HepG2 (cell line): ENCODE data around the gene SLTM. TPM values are rescaled to one million over a fixed set of nuclear protein-coding genes. Genes with fewer than 3 reads are reported as not detected.

Experiments
- ATAC-seq: fragments of 200-7000 bp; cut with Tn5 transposase; 3 replicates; pipeline ENCODE4 v1.9.1; 2020; ENCODE audit warnings: mild to moderate bottlenecking, moderate library complexity
- BruUV-seq: library from RNA; stranded (reverse); fragments of 400-500 nt; replicated peaks from 2 replicates; lab custom pipeline; 2021; lab: Mats Ljungman, UMichigan
- CTCF ChIA-PET: fragments of 300-600 bp; formaldehyde crosslinking; extraction: SDS; loops from one replicate; lab custom pipeline; 2021; ENCODE audit warnings: low total read pairs, inconsistent platforms, low intra/inter-chr PET ratio; lab: Yijun Ruan, JAX
- POLR2A ChIA-PET: fragments of 350-600 bp; sonication (Branson Sonifier 250); formaldehyde crosslinking; loops from one replicate; lab custom pipeline; 2020; ENCODE audit warnings: antibody characterized with exemption, inconsistent platforms; lab: Yijun Ruan, JAX
- DNase-seq: peaks from one replicate; pipeline ENCODE4 v3.0.0-alpha.2; 2015; ENCODE audit warnings: low spot score
- FAIRE-seq: peaks from 3 replicates; lab custom pipeline; 2011; peaks lifted over from hg19 to GRCh38; lab: Jason Lieb, UNC
- H2AFZ ChIP-seq: one replicate; pipeline ENCODE4 v1.6.1; 2011; ENCODE audit warnings: low read length, inconsistent platforms
- H3K27ac ChIP-seq: fragments of 300-600 bp; 3 replicates; pipeline ENCODE4 v1.8.0; 2011; ENCODE audit warnings: mixed run types, mild to moderate bottlenecking, mixed read lengths, low read length, inconsistent platforms; ENCODE audit not compliant: insufficient read depth; ENCODE audit errors: extremely low read length
- H3K27me3 ChIP-seq, 2 experiments: fragments of 200-600 bp in 1 of 2; 2 replicates in 1 of 2; 3 replicates in 1 of 2; pipeline versions ENCODE4 v1.6.0 to v1.8.0; 2011; ENCODE audit warnings: low read length in 2 of 2, mild to moderate bottlenecking in 2 of 2, moderate library complexity in 2 of 2, inconsistent platforms in 1 of 2; ENCODE audit not compliant: insufficient read depth in 2 of 2, control insufficient read depth in 1 of 2
- H3K36me3 ChIP-seq, 2 experiments: fragments of 200-600 bp in 1 of 2; replicated peaks in 1 of 2; 2 replicates in 1 of 2; 3 replicates in 1 of 2; pipeline versions ENCODE4 v1.5.1 to v1.8.0; 2011; ENCODE audit warnings: low read length in 2 of 2, inconsistent platforms in 1 of 2; ENCODE audit not compliant: insufficient read depth in 2 of 2, control insufficient read depth in 1 of 2
- H3K4me1 ChIP-seq: 2 replicates; pipeline ENCODE4 v1.5.1; 2012; ENCODE audit warnings: low read length, inconsistent platforms; ENCODE audit not compliant: insufficient read depth
- H3K4me2 ChIP-seq: 2 replicates; pipeline ENCODE4 v1.6.0; 2011; ENCODE audit warnings: low read depth, low read length, inconsistent platforms
- H3K4me3 ChIP-seq, 3 experiments: fragments of 200-600 bp in 1 of 3; sonication (generic), shearing (Covaris generic) in 1 of 3; replicated peaks in 1 of 3; 2 replicates each; pipeline ENCODE4 v1.5.1; 2011 to 2016; ENCODE audit warnings: low read length in 3 of 3, inconsistent platforms in 2 of 3, low read depth in 2 of 3, mild to moderate bottlenecking in 2 of 3, control low read depth in 1 of 3, mixed read lengths in 1 of 3; ENCODE audit not compliant: insufficient read depth in 1 of 3
- H3K79me2 ChIP-seq: one replicate; pipeline ENCODE4 v1.6.1; 2011; ENCODE audit warnings: low read length, inconsistent platforms; ENCODE audit not compliant: insufficient read depth
- H3K9ac ChIP-seq: 2 replicates; pipeline ENCODE4 v1.6.0; 2011; ENCODE audit warnings: mild to moderate bottlenecking, low read depth, low read length, inconsistent platforms; ENCODE audit not compliant: insufficient read depth
- H3K9me3 ChIP-seq: 2 replicates; pipeline ENCODE4 v1.5.1; 2012; ENCODE audit warnings: mild to moderate bottlenecking, low read length
- H4K20me1 ChIP-seq: 2 replicates; pipeline ENCODE4 v1.6.0; 2011; ENCODE audit warnings: inconsistent platforms, mild to moderate bottlenecking, low read length, moderate library complexity; ENCODE audit not compliant: insufficient read depth
- CSRNP2 ChIP-seq: sonication (generic); formaldehyde crosslinking; conservative IDR thresholded peaks from 2 replicates; pipeline ENCODE4 v1.8.0; 2022; ENCODE audit warnings: low read depth, missing genetic modification reagents
- MLLT10 ChIP-seq: sonication (generic); formaldehyde crosslinking; IDR thresholded peaks from 2 replicates; pipeline ENCODE4 v1.4.0; 2020; ENCODE audit warnings: missing genetic modification reagents
- MYPOP ChIP-seq: sonication (generic); formaldehyde crosslinking; IDR thresholded peaks from 2 replicates; pipeline ENCODE4 v1.8.1; 2023; ENCODE audit warnings: mild to moderate bottlenecking, moderate library complexity, missing genetic modification reagents
- ZNF253 ChIP-seq: sonication (generic); formaldehyde crosslinking; IDR thresholded peaks from 2 replicates; pipeline ENCODE4 v1.8.0; 2022; ENCODE audit warnings: mild to moderate bottlenecking, missing genetic modification reagents, borderline replicate concordance
- ZNF549 ChIP-seq: sonication (generic); formaldehyde crosslinking; IDR thresholded peaks from 2 replicates; pipeline ENCODE4 v1.5.0; 2020; ENCODE audit warnings: missing genetic modification reagents
- ZSCAN12 ChIP-seq: sonication (generic); formaldehyde crosslinking; IDR thresholded peaks from 2 replicates; pipeline ENCODE4 v1.9.0; 2021; ENCODE audit warnings: mild to moderate bottlenecking, missing genetic modification reagents
- ZSCAN25 ChIP-seq: sonication (generic); formaldehyde crosslinking; IDR thresholded peaks from 2 replicates; pipeline ENCODE4 v1.8.0; 2022; ENCODE audit warnings: mild to moderate bottlenecking, missing genetic modification reagents
- WGBS: methylation state at CpG from one replicate; pipeline ENCODE4 v1.1.6; 2017; ENCODE audit warnings: low lambda C conversion rate; 5-methylcytosine and 5-hydroxymethylcytosine counted together
- in situ Hi-C: cut with HindIII; loops from 2 replicates; pipeline ENCODE4 v1.10.0; 2017; ENCODE audit warnings: low pct_unique_long_range_greater_than_20kb; ENCODE audit not compliant: extremely low pct_ligation_motif_present
- intact Hi-C: fragments of 100-400 bp; cut with micrococcal nuclease; formaldehyde crosslinking; loops from one replicate; pipeline ENCODE4 v1.10.0; 2022; ENCODE audit not compliant: unreplicated experiment
- polyA plus RNA-seq, 8 experiments: library from polyadenylated mRNA; depleted of rRNA in 3 of 8; stranded (reverse) in 7 of 8; unstranded in 1 of 8; fragments of >200 nt; fragmentation: Illumina TruSeq in 4 of 8; extraction: Trizol in 4 of 8; gene quantifications; 2 replicates each; pipeline versions ENCODE4 v1.2.1 to v1.2.3, GENCODE V29; 2011 to 2016; ENCODE audit warnings: low read depth in 4 of 8, missing spikeins in 1 of 8, mixed read lengths in 1 of 8; ENCODE audit not compliant: insufficient read depth in 1 of 8
- total RNA-seq, 5 experiments: library from RNA; depleted of rRNA; stranded (reverse); fragments of >200 nt; fragmentation: Illumina TruSeq; extraction: Trizol; gene quantifications; 2 replicates each; pipeline ENCODE4 v1.2.3, GENCODE V29; 2016; ENCODE audit warnings: low read depth in 1 of 5

Gene SLTM
- total and polyA plus RNA-seq, 2 of the 13 experiments (the other 11 are each of a cell fraction or from before 2014, with no cell fraction given) = 22.0 to 64.2 TPM

GRCh38 chr15:58916962-58917361, 16.5 kb downstream of the SLTM start:
- peaks cover 7 to 53% of the 10 kb centered on the region in 2 experiments for H3K36me3 ChIP-seq
- ATAC-seq (no peak), FAIRE-seq (no peak), DNase-seq (no peak)
- H3K27ac ChIP-seq = no peak overlapping the region
- H4K20me1 ChIP-seq = no peaks in the 10 kb centered on the region
- intact Hi-C loops = no loop called here
- no TSS peak for BruUV-seq
- no peak overlapping the region for H3K9ac ChIP-seq
- no peak for TF ChIP-seq MLLT10
- peaks cover 29% of the 10 kb centered on the region for H3K79me2 ChIP-seq
- WGBS = 97% methylated on average over 2 of the region's 2 CpGs
- in situ Hi-C loops = no loop called here
- H3K27me3 ChIP-seq = no peaks in the 10 kb centered on the region
- no peaks in the 10 kb centered on the region for H3K4me1 ChIP-seq
- no peaks in the 10 kb centered on the region for H3K9me3 ChIP-seq
- CTCF ChIA-PET = no interaction called here
- H2AFZ ChIP-seq = no peak overlapping the region
- H3K4me3 ChIP-seq = no peak overlapping the region
- POLR2A ChIA-PET = interaction anchor here (0.7 kb wide), 1 partner anchor 52 kb away, joined by 3 read pairs; no protein-coding TSS in a partner anchor
- no peak overlapping the region for H3K4me2 ChIP-seq

GRCh38 chr15:58910456-58910855, 23.0 kb downstream of the SLTM start:
- H3K79me2 ChIP-seq = peaks cover 2% of the 10 kb centered on the region
- POLR2A ChIA-PET = no interaction called here
- no peaks in the 10 kb centered on the region; a peak in 1 of 5 replicates for H3K27me3 ChIP-seq
- H3K9me3 ChIP-seq = no peaks in the 10 kb centered on the region
- FAIRE-seq (no peak), ATAC-seq (no peak), DNase-seq (no peak)
- H3K4me3 ChIP-seq = no peak overlapping the region
- TF ChIP-seq CSRNP2 (CRISPR knock-in tag) (no peak), ZSCAN25 (CRISPR knock-in tag) (no peak), ZSCAN12 (no peak), ZNF549 (CRISPR knock-in tag) (no peak), MYPOP (CRISPR knock-in tag) (no peak), ZNF253 (CRISPR knock-in tag) (no peak)
- in situ Hi-C loops (no loop called here), intact Hi-C loops (no loop called here)
- no peaks in the 10 kb centered on the region for H3K4me1 ChIP-seq
- no peak overlapping the region for H3K27ac ChIP-seq
- no TSS peak for BruUV-seq
- peaks cover 7 to 46% of the 10 kb centered on the region in 2 experiments for H3K36me3 ChIP-seq
- H2AFZ ChIP-seq = no peak overlapping the region
- no peak overlapping the region for H3K4me2 ChIP-seq
- H4K20me1 ChIP-seq = 0 out of 2 replicates have a peak, but pooled peaks cover 4% of the 10 kb centered on the region
- H3K9ac ChIP-seq = no peak overlapping the region
- 93% methylated on average over 4 of the region's 4 CpGs for WGBS
- CTCF ChIA-PET = no interaction called here
